Measurements from ENCODE around the gene PRSS48.

- TF ChIP-seq CTCF (conservative IDR thresholded peaks at IDR 0.05; ENCODE audit: low read length) = no peak
- TF ChIP-seq EZH2phosphoT487 (IDR thresholded peaks at IDR 0.05; ENCODE audit: borderline replicate concordance) = no peak
Measured at GRCh38 chr4:151259752-151260151, 17.2 kb upstream of the PRSS48 start.
